SW480 (cell line): ENCODE measurements around the gene CTNND1.
"Not testable (repeated sequence)": the region's sequence is repeated elsewhere in the genome, so short reads cannot be mapped to it uniquely, and the experiment has no call there.

Experiments used
- DNase-seq: peaks from one replicate; pipeline ENCODE4 v3.0.0-alpha.2; 2016; ENCODE audit warnings: low spot score

CTNND1 gene

GRCh38 chr11:57761301-57762234, at the start of gene CTNND1:
CTNND1 (plus strand) TSS chr11:57761802; CDS start chr11:57791479, 29,677 bp downstream.
- peak; percentile 98 for DNase-seq

GRCh38 chr11:57712256-57713150, 49.1 kb upstream of the CTNND1 start, which contains the start of gene TMX2:
TMX2 (plus strand) TSS chr11:57712593; CDS start chr11:57712619, 26 bp downstream.
- DNase-seq: peak; percentile 100

GRCh38 chr11:57713835-57714234, 47.8 kb upstream of the CTNND1 start:
- no peak for DNase-seq

DNA sequence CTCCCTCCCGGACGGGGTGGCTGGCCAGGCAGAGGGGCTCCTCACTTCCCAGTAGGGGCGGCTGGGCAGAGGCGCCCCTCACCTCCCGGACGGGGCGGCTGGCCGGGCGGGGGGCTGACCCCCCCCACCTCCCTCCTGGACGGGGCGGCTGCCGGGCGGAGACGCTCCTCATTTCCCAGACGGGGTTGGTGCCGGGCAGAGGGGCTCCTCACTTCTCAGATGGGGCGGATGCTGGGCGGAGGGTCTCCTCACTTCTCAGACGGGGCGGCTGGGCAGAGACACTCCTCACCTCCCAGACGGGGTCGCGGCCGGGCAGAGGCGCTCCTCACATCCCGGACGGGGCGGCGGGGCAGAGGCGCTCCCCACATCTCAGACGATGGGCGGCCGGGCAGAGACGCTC, 44.9 kb upstream of the CTNND1 start:
- not testable (repeated sequence) for DNase-seq

GRCh38 chr11:57727185-57727584, 34.4 kb upstream of the CTNND1 start:
- DNase-seq: no peak

DNA sequence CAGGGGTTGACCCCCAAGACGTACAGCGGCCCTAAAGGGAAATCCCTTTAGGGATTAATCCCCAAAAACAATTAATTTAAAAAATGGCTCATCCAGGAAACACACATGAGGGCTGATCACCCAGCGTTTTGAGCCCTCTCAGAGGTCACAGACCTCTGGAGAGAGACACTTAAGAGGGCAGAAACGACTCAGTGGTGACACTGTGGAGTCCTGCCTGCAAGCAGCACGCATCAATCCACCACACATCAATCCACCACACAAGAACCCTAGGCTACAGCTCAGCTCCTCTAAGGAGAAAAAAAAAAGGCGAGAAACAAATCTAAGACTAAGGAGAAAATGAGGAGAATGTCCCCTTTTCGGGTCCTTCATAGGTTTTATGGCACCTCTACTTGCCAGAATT, 32.8 kb upstream of the CTNND1 start:
- no peak for DNase-seq

- DNase-seq: no peak
Observed at GRCh38 chr11:57729479-57729878, 32.1 kb upstream of the CTNND1 start.

DNA sequence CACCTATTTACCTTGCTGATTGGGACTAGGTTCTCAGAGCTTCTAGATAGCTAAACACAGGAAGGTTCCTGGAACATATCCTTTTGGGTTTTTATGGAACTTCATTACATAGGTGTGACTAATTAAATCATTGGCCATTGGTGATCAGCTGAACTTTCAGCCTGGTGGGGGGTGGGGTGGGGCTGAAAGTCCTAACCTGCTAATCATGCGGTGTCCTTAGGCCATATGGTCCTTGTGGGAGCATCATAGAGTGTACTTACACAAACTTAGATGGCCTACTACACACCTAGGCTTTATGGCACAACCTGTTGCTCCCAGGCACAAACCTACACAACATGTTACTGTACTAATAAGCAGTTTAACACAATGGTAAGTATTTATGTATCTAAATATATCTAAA, 28.9 kb upstream of the CTNND1 start:
- no peak for DNase-seq

DNA sequence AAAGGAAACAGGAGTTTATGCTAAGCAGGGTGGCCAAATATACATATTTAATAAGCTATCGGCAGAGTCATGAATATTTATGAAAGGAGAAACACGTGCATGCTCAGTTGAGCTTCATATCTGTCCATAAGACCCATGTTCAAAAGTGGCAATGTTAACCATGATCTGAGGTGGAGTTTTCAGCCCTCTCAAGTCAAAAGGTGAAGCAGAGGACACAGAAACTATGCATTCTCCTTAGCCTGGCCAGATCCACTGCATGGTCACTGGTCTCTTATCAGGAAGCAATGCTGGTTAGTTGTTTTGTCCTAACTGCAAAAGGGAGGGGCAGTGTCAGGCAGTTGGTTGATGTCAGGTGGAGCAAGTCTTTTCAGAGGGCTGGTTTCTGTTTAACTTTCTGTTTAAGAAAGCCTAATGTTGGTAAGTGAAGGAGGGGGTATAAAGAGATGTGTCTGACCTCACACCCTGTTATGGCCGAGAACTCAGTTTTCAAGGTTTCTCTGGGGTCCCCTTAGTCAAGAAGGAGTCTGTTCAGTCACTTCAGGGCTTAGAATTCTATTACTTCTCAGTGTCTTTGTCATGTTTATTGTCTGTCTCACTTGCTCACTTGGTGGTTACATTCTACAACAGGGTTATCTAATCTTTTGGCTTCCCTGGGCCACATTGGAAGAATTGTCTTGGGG, 25.8 kb upstream of the CTNND1 start:
- no peak for DNase-seq

DNA sequence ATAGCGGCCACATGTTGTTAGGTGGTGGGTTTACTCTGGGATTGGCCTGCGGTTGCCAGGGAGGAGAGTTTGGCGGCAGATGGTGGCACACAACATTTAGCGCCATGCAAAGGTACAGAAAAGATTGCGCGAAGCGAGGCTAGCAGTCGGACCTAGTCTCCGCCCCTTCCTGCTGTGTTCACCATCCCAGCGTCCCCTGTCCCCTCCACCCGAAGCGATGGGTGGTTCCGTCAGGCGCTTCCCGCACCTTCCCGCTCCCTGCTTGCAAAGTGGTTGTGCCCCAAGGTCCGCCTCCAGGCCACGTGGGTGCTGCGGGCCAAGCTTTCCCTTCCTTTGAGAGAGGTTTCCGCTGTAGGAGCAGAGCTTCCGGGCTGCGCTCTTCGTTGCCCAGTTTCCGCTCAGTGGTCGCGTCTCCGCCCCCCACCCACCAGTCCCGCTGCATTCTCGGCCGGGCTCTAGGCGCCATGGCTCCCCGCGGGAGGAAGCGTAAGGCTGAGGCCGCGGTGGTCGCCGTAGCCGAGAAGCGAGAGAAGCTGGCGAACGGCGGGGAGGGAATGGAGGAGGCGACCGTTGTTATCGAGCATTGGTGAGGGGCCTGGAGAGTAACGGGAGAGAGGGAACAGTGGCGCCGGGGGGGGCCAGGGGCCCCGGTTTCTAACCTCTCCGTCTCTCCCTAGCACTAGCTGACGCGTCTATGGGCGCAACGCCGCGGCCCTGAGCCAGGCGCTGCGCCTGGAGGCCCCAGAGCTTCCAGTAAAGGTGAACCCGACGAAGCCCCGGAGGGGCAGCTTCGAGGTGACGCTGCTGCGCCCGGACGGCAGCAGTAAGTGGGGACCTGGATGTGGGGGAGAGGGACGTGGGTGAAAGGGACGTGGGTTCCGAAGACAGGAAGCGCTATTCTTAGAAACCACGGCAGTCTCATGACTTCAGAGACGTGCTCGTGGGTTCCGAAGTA, 20.2 kb upstream of the CTNND1 start, which contains the start of gene SELENOH:
SELENOH (plus strand) TSS at position 360 of the 955 bp plus-strand sequence; CDS start at position 465, 105 bp downstream.
- DNase-seq: peak; percentile 98

- no peak for DNase-seq
Observed at GRCh38 chr11:57742087-57742452, 19.5 kb upstream of the CTNND1 start.

DNA sequence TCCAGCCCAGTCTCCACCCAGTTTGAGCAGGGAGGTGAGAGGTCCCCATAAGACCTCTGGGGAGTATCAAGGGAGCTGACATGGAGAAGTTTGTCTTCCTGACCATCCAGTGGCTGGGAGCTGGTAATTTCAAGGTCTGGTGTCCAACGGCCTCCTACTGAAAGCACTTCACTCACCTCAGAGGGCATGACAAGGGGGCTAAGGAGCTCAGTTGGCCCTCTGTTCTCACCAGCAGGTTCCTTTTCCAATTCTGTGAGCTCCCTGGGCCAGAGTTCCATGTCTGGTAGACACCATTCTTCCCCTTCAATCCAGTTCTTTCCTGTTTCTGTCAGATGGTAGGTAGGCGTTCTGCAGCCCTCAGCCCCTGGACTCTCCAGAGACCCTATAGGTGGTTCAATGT, 17.2 kb upstream of the CTNND1 start:
- no peak for DNase-seq

DNA sequence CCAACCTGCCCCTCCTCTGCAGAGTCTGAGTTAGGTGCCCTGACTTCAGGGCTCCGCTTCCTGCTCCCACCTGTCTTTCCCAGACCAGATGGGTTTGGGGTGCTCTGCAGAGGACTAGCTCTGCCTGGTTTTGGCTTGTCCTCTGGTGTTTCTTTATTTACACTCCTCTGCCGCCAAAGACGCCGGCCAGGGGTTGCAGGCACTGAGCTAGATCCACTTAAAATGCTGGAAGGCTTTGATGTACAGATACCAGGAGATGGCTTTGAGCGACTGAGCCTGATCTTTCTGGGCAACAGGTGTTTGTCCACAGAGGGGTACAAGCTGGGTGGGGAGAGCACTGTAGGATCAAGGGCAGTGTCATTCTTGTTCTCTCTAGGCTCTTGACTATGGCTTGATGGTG, 16.4 kb upstream of the CTNND1 start:
- no peak for DNase-seq

DNA sequence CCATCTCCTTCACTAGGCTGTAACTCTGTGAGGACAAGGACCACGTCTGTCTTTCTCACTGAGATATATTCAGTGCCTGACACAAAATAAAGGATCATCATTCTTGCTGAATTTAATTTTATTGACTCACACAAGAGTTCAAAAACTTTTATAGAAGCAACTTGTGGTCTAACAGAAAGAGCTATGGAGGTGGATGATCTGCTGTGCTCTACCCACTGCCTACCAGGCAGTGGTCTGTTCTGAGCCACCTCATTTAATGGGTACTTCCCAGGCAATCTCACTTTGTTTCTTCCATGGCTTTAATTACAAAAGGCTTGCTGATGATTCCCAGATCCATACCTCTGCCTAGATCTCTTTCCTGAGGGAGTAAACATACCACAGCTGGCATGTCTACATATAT, 14.7 kb upstream of the CTNND1 start:
- no peak for DNase-seq

DNA sequence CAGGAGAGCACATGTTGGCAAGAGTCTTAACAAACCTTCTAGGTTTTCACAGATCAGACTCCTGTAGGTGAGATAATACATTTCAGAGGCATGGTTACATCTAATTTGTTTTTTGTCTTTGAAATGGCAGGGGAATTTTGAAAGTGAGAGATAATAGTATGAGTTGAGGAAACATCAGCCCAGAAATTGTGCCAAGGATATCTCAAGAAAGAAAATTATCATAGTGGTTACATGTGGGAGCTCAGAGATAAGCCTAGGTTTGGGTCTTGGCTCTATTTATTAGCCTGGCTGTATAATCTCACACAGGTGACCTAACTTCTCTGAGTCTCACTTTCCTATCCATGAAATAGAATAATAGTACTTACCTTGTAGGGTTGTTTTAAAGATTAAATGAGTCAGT, 10.4 kb upstream of the CTNND1 start:
- no peak for DNase-seq

- peak; percentile 56 for DNase-seq
Observed at GRCh38 chr11:57751676-57752253, 9.8 kb upstream of the CTNND1 start, which contains the start of gene BTBD18. BTBD18 (minus strand) TSS chr11:57751819; CDS start chr11:57751188, 631 bp downstream.

DNA sequence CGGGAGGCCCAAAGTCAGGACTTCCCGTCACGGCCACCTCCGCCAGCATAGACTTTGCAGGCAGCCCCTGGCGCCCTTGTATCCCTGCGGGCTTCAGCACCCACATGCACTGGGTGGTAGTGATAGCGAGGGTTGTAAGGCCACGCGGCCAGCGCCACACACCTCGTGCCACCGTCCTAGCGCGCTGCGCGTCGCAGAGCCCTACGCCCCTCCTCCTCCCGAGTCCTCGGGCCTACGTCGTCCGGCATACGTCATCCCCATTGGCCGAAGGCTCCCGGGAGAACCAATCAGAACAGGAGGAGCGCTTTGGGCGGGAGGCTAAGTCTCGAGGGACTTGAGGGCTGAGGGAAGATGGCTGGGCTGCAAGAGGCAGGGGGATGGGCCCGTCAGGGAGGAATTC, 8.6 kb upstream of the CTNND1 start:
- no peak for DNase-seq

- no peak for DNase-seq
Observed at GRCh38 chr11:57758174-57758573, 3.4 kb upstream of the CTNND1 start.

GRCh38 chr11:57762235-57762861, 746 bp downstream of the CTNND1 start:
- peak; percentile 50 for DNase-seq

DNA sequence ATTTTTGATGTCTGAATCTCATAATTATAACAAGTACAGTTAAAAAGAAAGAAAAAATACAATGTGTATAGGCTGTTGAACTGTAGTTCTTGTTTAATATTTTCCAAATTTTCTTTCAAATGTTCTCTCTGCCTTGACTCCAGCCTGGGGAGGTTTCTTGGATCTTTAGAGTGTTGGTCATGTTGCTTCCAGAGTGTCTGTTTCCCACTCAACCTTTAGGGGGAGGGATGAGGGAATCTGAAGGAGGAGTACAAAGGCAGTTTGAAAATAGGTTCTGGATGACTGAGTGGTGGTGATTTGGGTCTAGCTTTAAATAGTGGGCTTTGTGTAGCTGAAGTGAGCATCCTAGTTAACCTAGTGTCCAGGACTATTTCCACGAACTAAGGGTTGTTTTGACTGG, 2.0 kb downstream of the CTNND1 start:
- DNase-seq: peak; percentile 46
